Islet precursor cell (in vitro differentiated cells): Measurements from ENCODE around the gene TBR1.

Source experiments
- DNase-seq: peaks from one replicate; pipeline ENCODE4 v3.0.0-alpha.2; 2018

TBR1 gene

GRCh38 chr2:161415987-161416707 lies at the start of gene TBR1:
Gene TBR1 (plus strand): TSS chr2:161416297. CDS start chr2:161416411, 114 bp downstream.
- no peak for DNase-seq

DNA sequence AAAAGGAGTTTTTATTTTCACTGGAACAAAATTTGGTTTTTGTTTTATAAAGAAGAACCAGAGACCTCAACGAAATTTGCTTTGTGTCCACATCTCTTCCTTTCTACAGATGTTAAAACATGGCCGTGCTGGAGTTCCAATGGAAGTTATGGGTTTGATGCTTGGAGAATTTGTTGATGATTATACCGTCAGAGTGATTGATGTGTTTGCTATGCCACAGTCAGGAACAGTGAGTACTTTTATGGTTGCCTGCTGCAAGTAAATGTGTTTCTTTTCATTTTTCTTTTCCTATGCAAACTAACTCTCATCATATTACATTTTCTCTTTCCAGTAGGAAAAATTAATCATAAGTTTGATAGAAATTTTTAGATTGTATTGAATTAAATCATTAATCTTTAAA lies 48.4 kb upstream of the TBR1 start:
- no peak for DNase-seq

- no peak for DNase-seq
Observed at GRCh38 chr2:161369311-161369710, 46.8 kb upstream of the TBR1 start.

DNA sequence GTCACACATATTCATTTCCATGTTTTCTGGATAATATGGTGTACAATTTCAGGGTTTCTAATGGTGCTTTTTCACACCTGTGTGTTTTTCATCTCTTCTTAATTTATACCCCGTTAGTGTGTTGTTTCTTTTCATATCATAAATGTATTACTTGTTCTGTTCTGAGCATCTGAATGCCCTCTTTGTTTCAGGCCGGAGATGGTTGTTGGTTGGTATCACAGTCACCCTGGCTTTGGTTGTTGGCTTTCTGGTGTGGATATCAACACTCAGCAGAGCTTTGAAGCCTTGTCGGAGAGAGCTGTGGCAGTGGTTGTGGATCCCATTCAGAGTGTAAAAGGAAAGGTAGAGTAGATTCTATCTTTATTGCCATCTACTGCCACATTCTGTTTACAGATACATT lies 45.1 kb upstream of the TBR1 start:
- DNase-seq: no peak

DNA sequence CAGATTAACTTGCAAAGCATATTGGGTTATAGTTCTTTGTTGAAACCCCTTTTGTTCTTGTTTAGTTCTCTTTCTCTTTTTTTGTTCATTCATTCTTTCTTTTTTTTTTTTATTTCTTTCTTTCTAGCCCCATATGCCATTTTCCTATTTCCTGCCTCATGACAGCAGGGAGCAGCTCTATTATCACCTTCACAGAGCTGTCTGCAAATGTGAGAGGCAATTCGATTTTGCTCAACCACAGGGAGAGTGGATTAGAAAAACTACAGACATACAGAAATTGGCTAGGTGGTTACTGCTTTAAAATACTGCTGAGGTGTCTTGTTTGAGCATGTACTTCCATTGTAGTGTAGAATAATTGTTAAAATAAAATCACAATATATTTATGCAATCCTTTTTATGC lies 44.2 kb upstream of the TBR1 start:
- DNase-seq: no peak

DNA sequence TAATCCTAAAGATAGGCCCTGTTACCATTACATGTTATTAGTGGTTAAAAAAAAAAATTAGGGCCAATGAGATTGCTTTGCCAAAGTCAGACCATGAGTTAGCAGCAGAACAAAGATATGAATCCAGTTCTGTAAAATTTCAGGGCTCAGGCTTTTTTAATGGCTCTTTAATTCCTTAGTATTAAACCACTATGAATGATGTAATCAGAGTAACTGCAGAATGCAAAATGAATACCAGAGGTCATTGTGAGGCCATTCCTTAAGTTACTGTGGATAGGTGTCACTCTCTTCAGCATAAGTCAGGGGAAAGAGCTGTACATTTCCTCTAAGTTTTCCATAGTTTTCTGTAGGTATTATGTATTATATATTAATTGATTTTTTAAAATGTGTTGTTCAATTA lies 42.2 kb upstream of the TBR1 start:
- DNase-seq: no peak

DNA sequence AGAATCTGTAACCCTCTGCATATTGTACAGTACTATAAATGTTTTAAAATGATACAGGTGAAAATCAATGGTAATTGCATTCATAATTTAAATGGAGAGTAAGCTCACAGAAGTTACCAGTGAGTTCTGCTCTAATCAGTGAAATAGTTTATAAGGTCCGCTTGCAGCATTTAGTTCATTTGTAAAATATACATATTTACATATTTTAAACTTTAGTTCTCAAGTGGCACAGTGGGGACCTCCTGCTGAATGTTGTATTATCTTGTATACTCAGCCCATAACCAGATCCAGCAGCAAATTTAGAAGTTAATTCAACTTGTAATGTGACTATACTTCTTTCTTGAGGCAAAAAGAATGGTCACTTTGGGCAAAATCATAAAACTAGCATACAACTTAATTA lies 41.7 kb upstream of the TBR1 start:
- no peak for DNase-seq

DNA sequence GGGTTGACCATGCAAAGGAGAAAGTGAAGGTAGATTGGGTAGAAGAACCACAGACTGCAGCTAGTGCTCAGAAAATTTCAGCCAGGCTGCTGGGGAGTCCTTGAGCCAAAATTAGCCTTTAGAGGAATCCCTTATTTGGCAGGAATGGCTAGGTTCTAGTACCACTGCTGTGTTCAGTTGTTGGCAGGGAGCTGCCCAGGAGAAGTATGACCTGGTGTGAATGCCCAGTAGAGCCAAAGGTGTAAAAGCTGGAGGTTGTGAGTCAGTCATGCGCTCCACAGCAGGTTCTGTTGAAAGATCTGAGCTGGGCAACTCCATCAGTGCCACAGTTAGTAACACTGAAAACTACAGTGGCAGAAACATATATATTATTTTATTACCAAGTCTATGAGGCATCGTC lies 36.4 kb upstream of the TBR1 start:
- no peak for DNase-seq

GRCh38 chr2:161381546-161381945 lies 34.6 kb upstream of the TBR1 start:
- DNase-seq: no peak

DNA sequence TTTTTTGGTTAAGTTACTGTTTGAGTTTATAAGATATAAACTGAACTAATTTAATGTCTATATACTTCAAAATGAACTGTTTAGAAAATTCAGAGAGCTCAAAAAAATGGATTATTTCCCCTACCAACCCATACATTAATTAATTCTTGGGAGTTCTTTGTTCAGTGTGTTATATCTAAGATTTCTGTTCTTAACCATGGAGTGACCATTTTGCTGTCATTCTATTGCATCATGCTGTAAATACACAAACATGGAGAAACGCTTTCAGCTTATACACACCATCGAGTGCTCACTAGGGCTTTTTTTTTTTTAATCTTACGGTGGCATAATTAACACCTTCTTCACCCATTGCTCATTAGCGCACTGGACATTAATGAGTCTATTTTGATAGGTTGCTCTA lies 33.4 kb upstream of the TBR1 start:
- no peak for DNase-seq

GRCh38 chr2:161384864-161385263 lies 31.2 kb upstream of the TBR1 start:
- DNase-seq: no peak

GRCh38 chr2:161386228-161386824 lies 29.8 kb upstream of the TBR1 start:
- no peak for DNase-seq

GRCh38 chr2:161388146-161388779 lies 27.8 kb upstream of the TBR1 start:
- no peak for DNase-seq

DNA sequence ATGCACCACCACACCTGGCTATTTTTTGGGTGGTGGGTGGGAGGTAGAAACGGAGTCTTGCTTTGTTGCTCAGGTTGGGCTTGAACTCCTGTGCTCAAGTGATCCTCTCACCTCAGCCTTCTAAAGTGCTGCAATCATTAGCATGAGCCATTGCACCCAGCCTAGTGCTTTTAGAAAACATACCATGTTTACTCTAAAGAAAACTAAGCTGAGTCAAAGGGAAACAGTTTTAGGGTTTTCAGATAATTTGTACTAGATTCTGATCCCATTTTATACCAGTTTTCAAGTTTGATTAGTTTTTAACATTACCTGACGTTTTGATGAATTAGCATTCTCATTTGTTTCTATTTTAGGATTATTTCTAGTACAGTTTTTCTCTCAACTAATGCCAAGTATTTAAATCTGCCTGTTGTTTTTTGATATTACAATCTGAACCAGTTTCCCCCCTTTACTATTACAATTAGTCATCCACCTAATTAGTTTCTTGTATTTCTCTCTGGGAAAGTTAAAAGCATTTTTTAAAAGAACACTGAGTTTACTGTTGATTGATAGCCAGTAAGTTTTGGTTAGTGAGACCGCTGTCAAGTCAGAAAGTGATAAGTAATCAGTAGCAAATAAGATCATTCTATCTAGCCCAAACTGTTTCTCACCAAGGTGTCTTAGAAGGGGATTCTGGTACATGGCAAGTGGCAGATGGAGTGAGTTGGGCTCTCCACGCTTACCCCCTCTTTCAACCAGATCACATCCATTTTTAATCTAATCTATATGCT lies 24.2 kb upstream of the TBR1 start:
- no peak for DNase-seq

GRCh38 chr2:161400076-161400475 lies 16.0 kb upstream of the TBR1 start:
- DNase-seq: no peak

- no peak for DNase-seq
Observed at GRCh38 chr2:161402297-161402696, 13.8 kb upstream of the TBR1 start.

DNA sequence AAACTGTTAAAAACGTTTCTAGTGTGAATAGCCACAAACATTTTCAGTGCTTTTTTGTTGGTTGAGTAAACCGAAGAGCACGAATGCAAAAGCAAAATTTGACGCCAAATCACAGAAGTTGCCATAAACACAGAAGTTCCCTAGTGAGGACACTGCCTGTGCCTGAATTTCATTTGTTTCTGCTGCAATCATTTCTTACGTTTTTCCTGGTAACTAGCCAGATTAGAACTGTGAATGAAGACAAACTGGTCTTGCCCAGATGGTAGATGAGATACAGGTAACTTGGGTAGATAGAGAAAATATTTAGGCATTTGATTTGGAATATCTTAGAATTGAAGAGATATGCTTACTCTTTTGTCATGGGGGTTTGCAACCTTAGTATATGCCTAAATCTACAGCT lies 9.8 kb upstream of the TBR1 start:
- DNase-seq: no peak

DNA sequence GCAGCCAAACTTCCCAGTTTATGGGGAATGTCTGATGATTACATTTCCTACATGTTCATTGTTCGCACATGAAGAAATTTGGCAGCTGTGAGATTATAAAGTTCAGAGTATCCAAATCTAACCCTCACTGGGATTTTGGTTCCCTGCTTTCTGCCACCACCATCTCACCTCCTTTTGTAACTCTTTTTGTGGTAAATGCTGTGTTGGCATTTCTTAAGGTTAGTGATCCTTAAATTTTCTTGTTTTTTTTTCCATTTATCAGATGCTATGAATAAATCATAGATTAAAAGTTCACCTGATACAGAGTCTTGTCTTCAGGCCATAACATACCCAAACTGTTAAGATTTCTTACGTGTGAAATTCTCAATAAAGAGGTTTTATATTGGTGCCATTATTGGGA lies 8.5 kb upstream of the TBR1 start:
- no peak for DNase-seq

- no peak for DNase-seq
Observed at GRCh38 chr2:161409308-161409907, 6.7 kb upstream of the TBR1 start.

DNA sequence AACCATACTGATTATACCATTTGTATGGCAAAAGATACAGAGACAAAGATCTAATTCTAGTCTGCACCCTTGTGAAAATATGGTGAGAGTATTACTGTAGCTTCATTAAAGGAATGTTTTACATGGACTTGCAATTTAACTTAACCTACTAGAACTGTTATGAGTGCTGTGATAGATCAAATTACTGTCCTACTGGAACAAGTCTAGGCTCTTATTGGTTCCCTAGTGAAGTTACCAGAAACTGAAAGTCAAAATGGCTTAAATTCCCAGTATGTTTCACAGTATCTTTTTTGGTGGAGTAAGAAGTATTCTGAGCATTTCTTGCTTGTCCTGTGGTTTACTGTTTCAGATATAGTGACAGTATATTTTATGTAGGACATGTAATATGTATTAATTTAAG lies 3.8 kb upstream of the TBR1 start:
- DNase-seq: no peak

- peak; percentile 92 for DNase-seq
Observed at GRCh38 chr2:161414042-161415033, 1.8 kb upstream of the TBR1 start.
